RKO (cell line): ENCODE results near the gene KIFC3.
"Not testable (repeated sequence)": the region's sequence is repeated elsewhere in the genome, so short reads cannot be mapped to it uniquely, and the experiment has no call there.

Experiments
- DNase-seq: peaks from one replicate; pipeline ENCODE4 v3.0.0-alpha.2; 2016; ENCODE audit warnings: low spot score

Gene KIFC3

GRCh38 chr16:57786632-57787518, 15.4 kb downstream of the KIFC3 start:
- DNase-seq, result no peak

- DNase-seq, result no peak
Measured at GRCh38 chr16:57785924-57786323, 16.4 kb downstream of the KIFC3 start.

- DNase-seq, result no peak
Measured at GRCh38 chr16:57785385-57785784, 16.9 kb downstream of the KIFC3 start.

GRCh38 chr16:57784334-57784733, 18.0 kb downstream of the KIFC3 start:
- no peak for DNase-seq

- no peak for DNase-seq
Measured at GRCh38 chr16:57783883-57784282, 18.4 kb downstream of the KIFC3 start.

GRCh38 chr16:57783116-57783515, 19.2 kb downstream of the KIFC3 start:
- DNase-seq, result no peak

GRCh38 chr16:57782607-57783055, 19.7 kb downstream of the KIFC3 start:
- not testable (repeated sequence) for DNase-seq

GRCh38 chr16:57781741-57782606, 20.3 kb downstream of the KIFC3 start:
- peak; percentile 35 for DNase-seq

GRCh38 chr16:57781349-57781740, 20.9 kb downstream of the KIFC3 start:
- DNase-seq, result no peak

- not testable (repeated sequence) for DNase-seq
Measured at GRCh38 chr16:57779836-57780235, 22.5 kb downstream of the KIFC3 start.

- no peak for DNase-seq
Measured at GRCh38 chr16:57778658-57779057, 23.6 kb downstream of the KIFC3 start.

GRCh38 chr16:57775661-57776469, 26.4 kb downstream of the KIFC3 start:
- DNase-seq, result no peak

- DNase-seq, result no peak
Measured at GRCh38 chr16:57774705-57775285, 27.5 kb downstream of the KIFC3 start.

GRCh38 chr16:57773655-57774295, 28.5 kb downstream of the KIFC3 start:
- no peak for DNase-seq

- DNase-seq, result no peak
Measured at GRCh38 chr16:57773019-57773418, 29.3 kb downstream of the KIFC3 start.

- no peak for DNase-seq
Measured at GRCh38 chr16:57771141-57771785, 31.0 kb downstream of the KIFC3 start.

- no peak for DNase-seq
Measured at GRCh38 chr16:57770361-57770760, 31.9 kb downstream of the KIFC3 start.

GRCh38 chr16:57769541-57770145, 32.6 kb downstream of the KIFC3 start:
- no peak for DNase-seq

- DNase-seq, result no peak
Measured at GRCh38 chr16:57766714-57767348, 35.5 kb downstream of the KIFC3 start.
